Measurements from ENCODE around the gene KEAP1. TPM values are rescaled to one million over a fixed set of nuclear protein-coding genes. Genes with fewer than 3 reads are reported as not detected.

The KEAP1 gene
- polyA plus RNA-seq, 1 donor from 2014 or later, result 39.0 TPM

GRCh38 chr19:10518444-10519361 is 15.5 kb upstream of the KEAP1 start:
- Histone ChIP-seq H3K4me2 (ENCODE audit: low read length) (no peak overlapping the region), H3K36me3 (ENCODE audit: insufficient read depth, low read length) (no peaks in the 10 kb centered on the region), H3K9me2 (ENCODE audit: insufficient read depth, low read length) (no peaks in the 10 kb centered on the region), H3K27me3 (ENCODE audit: insufficient read depth, low read depth, low read length) (peaks cover 65% of the 10 kb centered on the region), H3K9me3 (ENCODE audit: low read length) (no peaks in the 10 kb centered on the region), H3K4me3 (ENCODE audit: low read length) (no peak overlapping the region), H2AFZ (ENCODE audit: low read depth, low read length) (no peak overlapping the region), H3K27ac (ENCODE audit: low read length) (no peak overlapping the region), H4K20me1 (ENCODE audit: insufficient read depth) (no peaks in the 10 kb centered on the region), H3F3A (ENCODE audit: insufficient read depth, low read length, poor library complexity, severe bottlenecking) (no peaks in the 10 kb centered on the region), H3K79me2 (replicated peaks; ENCODE audit: insufficient read depth, low read length) (no peaks in the 10 kb centered on the region), H3K9ac (ENCODE audit: low read length) (no peak overlapping the region)
- TF ChIP-seq TAF1 (IDR thresholded peaks at IDR 0.05; ENCODE audit: low read depth) (no peak), CTCF (IDR thresholded peaks at IDR 0.05; ENCODE audit: poor library complexity, severe bottlenecking) (no peak), EP300 (conservative IDR thresholded peaks at IDR 0.05; ENCODE audit: poor library complexity, severe bottlenecking) (no peak), RAD21 (conservative IDR thresholded peaks at IDR 0.05) (no peak), SMC3 (conservative IDR thresholded peaks at IDR 0.05; ENCODE audit: poor library complexity) (no peak), POLR2AphosphoS5 (IDR thresholded peaks at IDR 0.05) (no peak), EZH2 (IDR thresholded peaks at IDR 0.05; ENCODE audit: borderline replicate concordance, insufficient read depth, low read length, poor library complexity, severe bottlenecking) (no peak), MXI1 (conservative IDR thresholded peaks at IDR 0.05; ENCODE audit: poor library complexity, severe bottlenecking) (no peak)
- TF ChIP-seq, protein P1, sequence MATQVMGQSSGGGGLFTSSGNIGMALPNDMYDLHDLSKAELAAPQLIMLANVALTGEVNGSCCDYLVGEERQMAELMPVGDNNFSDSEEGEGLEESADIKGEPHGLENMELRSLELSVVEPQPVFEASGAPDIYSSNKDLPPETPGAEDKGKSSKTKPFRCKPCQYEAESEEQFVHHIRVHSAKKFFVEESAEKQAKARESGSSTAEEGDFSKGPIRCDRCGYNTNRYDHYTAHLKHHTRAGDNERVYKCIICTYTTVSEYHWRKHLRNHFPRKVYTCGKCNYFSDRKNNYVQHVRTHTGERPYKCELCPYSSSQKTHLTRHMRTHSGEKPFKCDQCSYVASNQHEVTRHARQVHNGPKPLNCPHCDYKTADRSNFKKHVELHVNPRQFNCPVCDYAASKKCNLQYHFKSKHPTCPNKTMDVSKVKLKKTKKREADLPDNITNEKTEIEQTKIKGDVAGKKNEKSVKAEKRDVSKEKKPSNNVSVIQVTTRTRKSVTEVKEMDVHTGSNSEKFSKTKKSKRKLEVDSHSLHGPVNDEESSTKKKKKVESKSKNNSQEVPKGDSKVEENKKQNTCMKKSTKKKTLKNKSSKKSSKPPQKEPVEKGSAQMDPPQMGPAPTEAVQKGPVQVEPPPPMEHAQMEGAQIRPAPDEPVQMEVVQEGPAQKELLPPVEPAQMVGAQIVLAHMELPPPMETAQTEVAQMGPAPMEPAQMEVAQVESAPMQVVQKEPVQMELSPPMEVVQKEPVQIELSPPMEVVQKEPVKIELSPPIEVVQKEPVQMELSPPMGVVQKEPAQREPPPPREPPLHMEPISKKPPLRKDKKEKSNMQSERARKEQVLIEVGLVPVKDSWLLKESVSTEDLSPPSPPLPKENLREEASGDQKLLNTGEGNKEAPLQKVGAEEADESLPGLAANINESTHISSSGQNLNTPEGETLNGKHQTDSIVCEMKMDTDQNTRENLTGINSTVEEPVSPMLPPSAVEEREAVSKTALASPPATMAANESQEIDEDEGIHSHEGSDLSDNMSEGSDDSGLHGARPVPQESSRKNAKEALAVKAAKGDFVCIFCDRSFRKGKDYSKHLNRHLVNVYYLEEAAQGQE (IDR thresholded peaks at IDR 0.05; ENCODE audit: borderline replicate concordance), result no peak

- Histone ChIP-seq H3K79me2 (replicated peaks; ENCODE audit: insufficient read depth, low read length) (no peaks in the 10 kb centered on the region), H3K9me3 (ENCODE audit: low read length) (no peaks in the 10 kb centered on the region), H3K36me3 (ENCODE audit: insufficient read depth, low read length) (no peaks in the 10 kb centered on the region), H3K27me3 (ENCODE audit: insufficient read depth, low read depth, low read length) (peaks cover 73% of the 10 kb centered on the region), H3F3A (ENCODE audit: insufficient read depth, low read length, poor library complexity, severe bottlenecking) (no peaks in the 10 kb centered on the region), H2AFZ (ENCODE audit: low read depth, low read length) (no peak overlapping the region), H4K20me1 (ENCODE audit: insufficient read depth) (no peaks in the 10 kb centered on the region), H3K9ac (ENCODE audit: low read length) (no peak overlapping the region), H3K27ac (ENCODE audit: low read length) (no peak overlapping the region), H3K4me3 (ENCODE audit: low read length) (no peak overlapping the region), H3K4me2 (ENCODE audit: low read length) (no peak overlapping the region), H3K9me2 (ENCODE audit: insufficient read depth, low read length) (no peaks in the 10 kb centered on the region)
- TF ChIP-seq EZH2 (IDR thresholded peaks at IDR 0.05; ENCODE audit: borderline replicate concordance, insufficient read depth, low read length, poor library complexity, severe bottlenecking) (no peak), SMC3 (conservative IDR thresholded peaks at IDR 0.05; ENCODE audit: poor library complexity) (no peak), CTCF (IDR thresholded peaks at IDR 0.05; ENCODE audit: poor library complexity, severe bottlenecking) (no peak), RAD21 (conservative IDR thresholded peaks at IDR 0.05) (no peak), EP300 (conservative IDR thresholded peaks at IDR 0.05; ENCODE audit: poor library complexity, severe bottlenecking) (no peak), TAF1 (IDR thresholded peaks at IDR 0.05; ENCODE audit: low read depth) (no peak), MXI1 (conservative IDR thresholded peaks at IDR 0.05; ENCODE audit: poor library complexity, severe bottlenecking) (no peak), POLR2AphosphoS5 (IDR thresholded peaks at IDR 0.05) (no peak)
- TF ChIP-seq, protein P1 (IDR thresholded peaks at IDR 0.05; ENCODE audit: borderline replicate concordance), result no peak
These were observed 14.7 kb upstream of the KEAP1 start for GRCh38 chr19:10517760-10518443.

Measured in neural cell (in vitro differentiated cells).